Bladder microvascular endothelial cell (primary cell): ENCODE data around the gene CLCA1. TPM values are rescaled to one million over a fixed set of nuclear protein-coding genes. Genes with fewer than 3 reads are reported as not detected.

Source experiments
- total RNA-seq: library from RNA; depleted of rRNA; stranded (reverse); fragments of >200 nt; gene quantifications from 2 replicates; pipeline ENCODE4 v1.2.3, GENCODE V29; 2014

Gene CLCA1, protein sequence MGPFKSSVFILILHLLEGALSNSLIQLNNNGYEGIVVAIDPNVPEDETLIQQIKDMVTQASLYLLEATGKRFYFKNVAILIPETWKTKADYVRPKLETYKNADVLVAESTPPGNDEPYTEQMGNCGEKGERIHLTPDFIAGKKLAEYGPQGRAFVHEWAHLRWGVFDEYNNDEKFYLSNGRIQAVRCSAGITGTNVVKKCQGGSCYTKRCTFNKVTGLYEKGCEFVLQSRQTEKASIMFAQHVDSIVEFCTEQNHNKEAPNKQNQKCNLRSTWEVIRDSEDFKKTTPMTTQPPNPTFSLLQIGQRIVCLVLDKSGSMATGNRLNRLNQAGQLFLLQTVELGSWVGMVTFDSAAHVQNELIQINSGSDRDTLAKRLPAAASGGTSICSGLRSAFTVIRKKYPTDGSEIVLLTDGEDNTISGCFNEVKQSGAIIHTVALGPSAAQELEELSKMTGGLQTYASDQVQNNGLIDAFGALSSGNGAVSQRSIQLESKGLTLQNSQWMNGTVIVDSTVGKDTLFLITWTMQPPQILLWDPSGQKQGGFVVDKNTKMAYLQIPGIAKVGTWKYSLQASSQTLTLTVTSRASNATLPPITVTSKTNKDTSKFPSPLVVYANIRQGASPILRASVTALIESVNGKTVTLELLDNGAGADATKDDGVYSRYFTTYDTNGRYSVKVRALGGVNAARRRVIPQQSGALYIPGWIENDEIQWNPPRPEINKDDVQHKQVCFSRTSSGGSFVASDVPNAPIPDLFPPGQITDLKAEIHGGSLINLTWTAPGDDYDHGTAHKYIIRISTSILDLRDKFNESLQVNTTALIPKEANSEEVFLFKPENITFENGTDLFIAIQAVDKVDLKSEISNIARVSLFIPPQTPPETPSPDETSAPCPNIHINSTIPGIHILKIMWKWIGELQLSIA
- not detected in 2 replicates for total RNA-seq

DNA sequence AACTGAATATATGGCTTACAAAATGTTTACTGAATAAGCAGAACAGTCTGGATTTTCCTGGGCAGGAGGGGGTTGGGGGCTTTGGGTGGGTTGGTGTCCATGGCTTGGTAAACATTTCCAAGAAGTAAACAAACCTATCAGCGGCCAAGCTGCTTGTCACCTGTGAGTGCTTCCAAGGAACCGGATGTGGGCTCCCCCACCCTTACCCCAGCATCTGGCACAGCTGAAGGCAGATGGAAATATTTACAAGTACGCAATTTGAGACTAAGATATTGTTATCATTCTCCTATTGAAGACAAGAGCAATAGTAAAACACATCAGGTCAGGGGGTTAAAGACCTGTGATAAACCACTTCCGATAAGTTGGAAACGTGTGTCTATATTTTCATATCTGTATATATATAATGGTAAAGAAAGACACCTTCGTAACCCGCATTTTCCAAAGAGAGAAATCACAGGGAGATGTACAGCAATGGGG lies at the start of gene CLCA1:
Gene CLCA1, plus strand, starts transcription at position 427 of the 477 bp plus-strand sequence. Its CDS starts 45 bp downstream, at position 472.

DNA sequence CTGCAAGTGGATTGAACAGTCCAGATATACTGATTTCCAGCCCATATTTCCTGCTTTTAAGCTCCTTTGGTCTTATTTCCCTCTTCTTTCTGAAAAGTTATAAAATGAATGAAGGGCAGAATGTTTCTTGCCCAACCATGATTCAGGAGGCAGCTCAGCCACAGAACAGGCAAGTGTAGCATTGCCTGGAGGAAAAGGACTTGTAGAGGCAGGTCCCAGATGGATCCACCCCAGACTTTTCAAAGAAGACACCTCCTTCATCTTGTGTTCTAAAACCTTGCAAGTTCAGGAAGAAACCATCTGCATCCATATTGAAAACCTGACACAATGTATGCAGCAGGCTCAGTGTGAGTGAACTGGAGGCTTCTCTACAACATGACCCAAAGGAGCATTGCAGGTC lies 44.9 kb upstream of the CLCA1 start, which contains the start of gene CLCA2:
Gene CLCA2, plus strand, starts transcription at position 299 of the 400 bp plus-strand sequence. Its CDS starts 77 bp downstream, at position 376.

DNA sequence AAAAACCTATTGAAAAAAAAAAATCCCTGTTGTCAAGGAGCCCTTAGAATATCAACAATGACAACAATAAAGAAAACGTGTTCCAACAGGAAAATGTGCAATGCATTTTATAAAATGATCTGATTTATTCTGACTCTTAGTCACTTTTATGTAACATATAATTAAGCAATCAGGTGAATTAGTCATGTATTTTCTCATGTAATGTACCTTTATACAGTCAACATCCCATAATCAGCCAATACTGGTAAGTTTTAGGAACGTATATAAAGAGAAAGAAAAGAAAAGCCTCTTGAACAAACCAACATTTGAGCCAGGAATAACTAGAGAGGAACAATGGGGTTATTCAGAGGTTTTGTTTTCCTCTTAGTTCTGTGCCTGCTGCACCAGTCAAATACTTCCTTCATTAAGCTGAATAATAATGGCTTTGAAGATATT lies 78.1 kb downstream of the CLCA1 start, which contains the start of gene CLCA4:
Gene CLCA4, plus strand, starts transcription at position 292 of the 435 bp plus-strand sequence. Its CDS starts 42 bp downstream, at position 334.

Other genes with a start within 250 kb of the CLCA1 start
- 25.3 and 57.0 TPM in 2 replicates for gene ODF2L, start 72.6 kb upstream of the CLCA1 start, total RNA-seq
- gene CLCA2, start 44.8 kb upstream of the CLCA1 start, total RNA-seq: under 0.01 TPM in 1 of 2 replicates, not detected in the other
- gene CLCA4, start 78.2 kb downstream of the CLCA1 start, total RNA-seq: not detected in 2 replicates
- gene SH3GLB1, start 235.6 kb downstream of the CLCA1 start, total RNA-seq: 35.0 and 62.8 TPM in 2 replicates